K562 (cell line): Measurements from ENCODE around the gene ZC3H12C.

Experiments used
- CHD4 ChIP-seq: fragments of 200-600 bp; sonication (generic); IDR thresholded peaks from 3 replicates; pipeline ENCODE4 v1.6.1; 2012; ENCODE audit warnings: low read depth, mild to moderate bottlenecking, mixed read lengths, low read length, inconsistent platforms; ENCODE audit not compliant: insufficient read depth, insufficient replicate concordance, poor library complexity, severe bottlenecking
- CTCF ChIP-seq, 3 experiments: IDR thresholded peaks in 2 of 3; conservative IDR thresholded peaks in 1 of 3; 2 replicates each; pipeline ENCODE4 v1.5.1; 2011 to 2012; ENCODE audit warnings: low read length in 3 of 3, mild to moderate bottlenecking in 3 of 3, control low read depth in 2 of 3, improper control_type of control experiment in 1 of 3, inconsistent platforms in 1 of 3, low read depth in 1 of 3, mixed read lengths in 1 of 3, moderate library complexity in 1 of 3; ENCODE audit not compliant: insufficient read depth in 2 of 3
- ESRRB ChIP-seq: fragments of 250-450 bp; sonication (Bioruptor Pico); IDR thresholded peaks from 2 replicates; pipeline ENCODE4 v1.5.0; 2020; ENCODE audit warnings: mild to moderate bottlenecking, moderate library complexity, borderline replicate concordance
- GATAD2A ChIP-seq: fragments of 450-650 bp; IDR thresholded peaks from 2 replicates; pipeline ENCODE4 v1.6.1; 2017
- KLF16 ChIP-seq: IDR thresholded peaks from 2 replicates; pipeline ENCODE4 v1.6.1; 2016; ENCODE audit warnings: antibody characterized with exemption
- POLR2A ChIP-seq: fragments of 450-650 bp; conservative IDR thresholded peaks from 2 replicates; pipeline ENCODE4 v1.6.1; 2016
- REST ChIP-seq, 2 experiments: fragments of 450-650 bp; formaldehyde crosslinking in 1 of 2; IDR thresholded peaks; 2 replicates each; pipeline versions ENCODE4 v1.4.0 to v1.6.1; 2014 to 2020; ENCODE audit warnings: mild to moderate bottlenecking in 2 of 2, borderline replicate concordance in 1 of 2, low read depth in 1 of 2
- RUNX1 ChIP-seq: sonication (generic); IDR thresholded peaks from 2 replicates; pipeline ENCODE4 v1.6.1; 2016; ENCODE audit warnings: antibody characterized with exemption, low read depth
- SP1 ChIP-seq: sonication (generic); formaldehyde crosslinking; IDR thresholded peaks from 2 replicates; pipeline ENCODE4 v1.8.1; 2022; ENCODE audit warnings: mild to moderate bottlenecking, missing genetic modification reagents
- USF1 ChIP-seq: sonication (generic); formaldehyde crosslinking; IDR thresholded peaks from 2 replicates; pipeline ENCODE4 v1.9.0; 2022; ENCODE audit warnings: mild to moderate bottlenecking, missing genetic modification reagents
- USF2 ChIP-seq: sonication (generic); formaldehyde crosslinking; IDR thresholded peaks from 2 replicates; pipeline ENCODE4 v1.5.0; 2020; ENCODE audit warnings: missing genetic modification reagents
- ZC3H11A ChIP-seq: IDR thresholded peaks from 2 replicates; pipeline ENCODE4 v1.6.1; 2012; ENCODE audit warnings: low read depth, low read length, improper control_type of control experiment
- ZNF785 ChIP-seq: fragments of 250-450 bp; sonication (Bioruptor Pico); IDR thresholded peaks from 2 replicates; pipeline ENCODE4 v1.4.0; 2020; ENCODE audit warnings: mild to moderate bottlenecking
- ZZZ3 ChIP-seq: fragments of 450-650 bp; IDR thresholded peaks from 2 replicates; pipeline ENCODE4 v1.6.1; 2016; ENCODE audit warnings: antibody characterized with exemption, mild to moderate bottlenecking, moderate library complexity

GRCh38 chr11:110093407-110094297, 460 bp downstream of the ZC3H12C start:
- TF ChIP-seq ESRRB (CRISPR knock-in tag) (no peak), CHD4 (no peak), CTCF (IDR thresholded peaks at IDR 0.05 in 2 of 3, conservative IDR thresholded peaks at IDR 0.05 in 1 of 3; ENCODE audit: insufficient read depth in 2 of 3, low read depth in 1 of 3, low read length in 3 of 3) (no peak), REST (IDR thresholded peaks at IDR 0.05; ENCODE audit: borderline replicate concordance) (no peak), REST (CRISPR knock-in tag; IDR thresholded peaks at IDR 0.05; ENCODE audit: low read depth) (no peak), ZC3H11A (no peak), KLF16 (no peak), POLR2A (no peak), USF2 (CRISPR knock-in tag) (no peak), RUNX1 (no peak), SP1 (CRISPR knock-in tag) (no peak), GATAD2A (no peak), USF1 (CRISPR knock-in tag) (no peak), ZNF785 (CRISPR knock-in tag) (no peak), ZZZ3 (no peak)
